Activated CD8-positive, alpha-beta T cell treated with anti-CD3 and anti-CD28 coated beads for 36 hours (primary cell): ENCODE measurements around the gene ASB1. TPM values are rescaled to one million over a fixed set of nuclear protein-coding genes. Genes with fewer than 3 reads are reported as not detected.

Experiments
- ATAC-seq: fragments of 200-7000 bp; cut with Tn5 transposase; one replicate; pipeline ENCODE4 v1.10.0; 2021; ENCODE audit warnings: mild to moderate bottlenecking, moderate library complexity
- CTCF ChIA-PET: fragments of 350-600 bp; sonication (Branson Sonifier 250); formaldehyde crosslinking; loops from one replicate; lab custom pipeline; 2021; ENCODE audit warnings: antibody characterized with exemption; lab: Charles Lee
- POLR2A ChIA-PET: fragments of 350-600 bp; sonication (Branson Sonifier 250); formaldehyde crosslinking; loops from one replicate; lab custom pipeline; 2021; ENCODE audit warnings: antibody characterized with exemption; lab: Charles Lee
- DNase-seq: peaks from one replicate; pipeline ENCODE4 v3.0.0-alpha.2; 2020
- H3K27ac Mint-ChIP-seq: one replicate; pipeline ENCODE4 v1.8.0; 2021; ENCODE audit warnings: mild to moderate bottlenecking, mixed read lengths
- H3K27me3 Mint-ChIP-seq: one replicate; pipeline ENCODE4 v1.8.0; 2021; ENCODE audit warnings: mixed read lengths
- H3K36me3 Mint-ChIP-seq: one replicate; pipeline ENCODE4 v1.8.0; 2021; ENCODE audit warnings: low read depth, mixed read lengths
- H3K4me1 Mint-ChIP-seq: one replicate; pipeline ENCODE4 v1.8.0; 2021; ENCODE audit warnings: low read depth, mixed read lengths
- H3K4me3 Mint-ChIP-seq: one replicate; pipeline ENCODE4 v1.8.0; 2021; ENCODE audit warnings: mild to moderate bottlenecking, moderate library complexity, mixed read lengths
- H3K9me3 Mint-ChIP-seq: one replicate; pipeline ENCODE4 v1.8.0; 2021; ENCODE audit warnings: mixed read lengths
- CTCF ChIP-seq: fragments of 200-600 bp; IDR thresholded peaks from one replicate; pipeline ENCODE4 v1.8.0; 2022; ENCODE audit warnings: antibody characterized with exemption, mild to moderate bottlenecking
- intact Hi-C: fragments of 100-400 bp; cut with micrococcal nuclease; formaldehyde crosslinking; loops from one replicate; pipeline ENCODE4 v1.10.0; 2022
- total RNA-seq, 2 experiments: library from RNA; stranded (reverse); gene quantifications; one replicate each; pipeline ENCODE4 v1.2.3, GENCODE V29; 2021

The ASB1 gene
- total RNA-seq, 2 experiments from 2014 or later, result 39.8 to 48.1 TPM

- Mint-ChIP-seq H3K4me3 (no peak overlapping the region), H3K27ac (no peak overlapping the region), H3K9me3 (peaks cover 8% of the 10 kb centered on the region), H3K36me3 (no peaks in the 10 kb centered on the region), H3K27me3 (no peaks in the 10 kb centered on the region), H3K4me1 (no peaks in the 10 kb centered on the region)
- ChIA-PET POLR2A (no interaction called here), CTCF (no interaction called here)
- no peak for TF ChIP-seq CTCF
- intact Hi-C loops, result no loop called here
- no peak for ATAC-seq
- DNase-seq, result no peak
These were observed 56.9 kb downstream of the ASB1 start for GRCh38 chr2:238483656-238484055.

GRCh38 chr2:238484522-238485452, 58.1 kb downstream of the ASB1 start:
- Mint-ChIP-seq H3K4me3 (no peak overlapping the region), H3K27me3 (no peaks in the 10 kb centered on the region), H3K36me3 (no peaks in the 10 kb centered on the region), H3K9me3 (peaks cover 7% of the 10 kb centered on the region), H3K4me1 (no peaks in the 10 kb centered on the region), H3K27ac (no peak overlapping the region)
- no peak for ATAC-seq
- intact Hi-C loops, result no loop called here
- no peak for DNase-seq
- CTCF ChIA-PET, result interaction anchor here (1.0 to 1.1 kb wide), 2 partner anchors 9 to 128 kb away, joined by 3 read pairs; no protein-coding TSS in a partner anchor
- no peak for TF ChIP-seq CTCF
- POLR2A ChIA-PET, result no interaction called here

- no peak for TF ChIP-seq CTCF
- intact Hi-C loops, result no loop called here
- ChIA-PET POLR2A (no interaction called here), CTCF (no interaction called here)
- no peaks in the 10 kb centered on the region for H3K36me3 Mint-ChIP-seq
- DNase-seq (no peak), ATAC-seq (no peak)
- no peak overlapping the region for H3K27ac Mint-ChIP-seq
- no peaks in the 10 kb centered on the region for H3K4me1 Mint-ChIP-seq
- H3K4me3 Mint-ChIP-seq, result no peak overlapping the region
- H3K9me3 Mint-ChIP-seq, result no peaks in the 10 kb centered on the region
- H3K27me3 Mint-ChIP-seq, result no peaks in the 10 kb centered on the region
These were observed 59.6 kb downstream of the ASB1 start for GRCh38 chr2:238486123-238486848.

- H3K36me3 Mint-ChIP-seq, result no peaks in the 10 kb centered on the region
- POLR2A ChIA-PET, result no interaction called here
- H3K27ac Mint-ChIP-seq, result no peak overlapping the region
- no peaks in the 10 kb centered on the region for H3K4me1 Mint-ChIP-seq
- H3K9me3 Mint-ChIP-seq, result no peaks in the 10 kb centered on the region
- ATAC-seq, result no peak
- no peaks in the 10 kb centered on the region for H3K27me3 Mint-ChIP-seq
- intact Hi-C loops, result no loop called here
- TF ChIP-seq CTCF, result no peak
- no peak for DNase-seq
- no peak overlapping the region for H3K4me3 Mint-ChIP-seq
- CTCF ChIA-PET, result no interaction called here
These were observed 60.4 kb downstream of the ASB1 start for GRCh38 chr2:238487134-238487533.
